GM19328 (cell line): ENCODE results near the gene ALKBH6.
A peak's percentile ranks its signal among the peaks of the same experiment; 100 is the strongest.

Experiments
- ATAC-seq: cut with Tn5 transposase; IDR thresholded peaks from one replicate; pipeline ENCODE4 v1.9.1; 2021; ENCODE audit warnings: mild to moderate bottlenecking, moderate library complexity; ENCODE audit not compliant: unreplicated experiment

Gene ALKBH6

DNA sequence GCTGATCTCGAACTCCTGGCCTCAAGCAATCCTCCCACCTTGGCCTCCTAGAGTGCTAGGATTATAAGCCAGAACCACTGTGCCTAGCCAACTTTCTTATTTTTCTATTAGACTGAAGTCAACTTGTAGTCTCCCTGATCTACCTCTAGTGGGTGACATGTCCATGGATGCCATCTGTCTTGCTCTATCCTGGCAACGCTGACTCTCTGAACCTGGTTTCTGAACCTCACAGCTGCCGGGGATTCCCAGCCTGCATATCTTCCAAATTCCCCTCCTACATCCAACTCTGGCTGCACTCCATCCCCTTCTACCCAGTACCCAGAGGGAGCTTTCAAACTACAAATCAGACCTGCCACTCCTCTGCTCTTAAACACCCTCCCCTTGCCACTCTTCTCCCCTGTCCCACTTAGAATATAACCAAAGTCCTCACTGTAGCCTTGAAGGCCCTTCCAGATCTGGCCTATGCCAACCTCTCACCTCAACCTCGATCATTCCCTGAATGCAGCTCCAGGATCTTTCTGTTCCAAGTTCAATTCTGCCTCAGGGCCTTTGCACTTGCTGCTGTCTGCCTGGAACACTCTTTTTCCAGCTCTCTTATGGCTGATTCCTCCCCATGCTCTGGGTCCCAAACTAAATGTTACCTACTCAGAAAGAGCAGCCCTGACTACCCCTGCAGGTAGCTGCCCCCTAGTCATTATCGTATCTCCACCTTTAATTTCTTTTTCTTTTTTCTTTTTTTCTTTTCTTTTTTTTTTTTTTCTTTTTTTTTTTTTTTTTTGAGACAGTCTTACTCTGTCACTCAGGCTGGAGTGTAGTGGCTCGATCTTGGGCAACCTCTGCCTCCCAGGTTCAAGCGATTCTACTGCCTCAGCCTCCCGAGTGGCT lies 16.5 kb upstream of the ALKBH6 start:
- no peak for ATAC-seq

DNA sequence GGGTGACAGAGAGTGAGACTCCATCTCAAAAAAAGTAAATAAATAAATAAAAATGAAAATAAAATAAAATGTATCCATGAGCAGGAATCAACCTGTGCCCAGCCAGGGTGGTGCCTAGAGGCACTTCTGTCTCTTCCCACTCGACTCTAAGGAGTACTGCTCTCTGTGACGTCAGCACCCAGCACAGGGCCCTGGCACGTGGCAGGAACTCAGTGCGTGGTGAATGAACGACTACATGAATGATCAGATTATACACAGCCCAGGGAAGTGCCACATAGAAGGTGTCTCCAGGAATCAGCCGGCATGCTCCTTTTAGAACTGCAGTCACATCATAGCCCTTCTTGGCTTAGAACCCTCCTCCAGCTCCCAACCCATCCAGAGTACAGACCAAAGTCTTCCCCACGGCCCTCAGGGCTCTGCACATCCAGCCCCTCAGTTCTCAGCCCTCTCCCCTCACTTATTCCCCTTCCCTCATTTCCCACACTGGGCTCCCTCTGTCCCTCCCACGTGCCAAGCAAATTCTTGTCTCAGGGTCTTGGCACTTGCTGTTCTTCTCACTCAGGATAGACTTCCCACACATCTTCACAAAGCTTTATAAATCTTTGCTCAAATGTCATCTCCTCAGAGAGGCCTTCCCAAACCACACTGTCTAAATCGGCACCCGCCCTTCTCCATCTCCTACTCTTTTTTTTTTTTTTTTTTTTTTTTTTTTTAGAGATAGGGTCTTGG lies 14.5 kb upstream of the ALKBH6 start:
- no peak for ATAC-seq

DNA sequence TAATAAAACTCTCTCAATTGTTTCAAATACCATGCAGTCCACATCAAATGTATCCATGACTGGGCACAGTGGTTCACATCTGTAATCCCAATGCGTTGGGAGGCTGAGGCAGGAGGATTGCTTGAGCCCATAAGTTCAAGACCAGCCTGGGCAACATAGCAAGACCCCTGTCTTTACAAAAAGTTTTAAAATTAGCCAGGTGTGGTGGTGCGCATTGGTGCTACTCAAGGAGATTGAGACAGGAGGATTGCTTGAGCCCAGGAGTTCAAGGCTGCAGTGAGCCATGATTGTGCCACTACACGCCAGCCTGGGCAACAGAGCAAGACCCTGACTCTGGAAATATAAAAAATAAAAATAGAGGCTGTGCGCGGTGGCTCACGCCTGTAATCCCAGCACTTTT lies 13.7 kb upstream of the ALKBH6 start:
- no peak for ATAC-seq

DNA sequence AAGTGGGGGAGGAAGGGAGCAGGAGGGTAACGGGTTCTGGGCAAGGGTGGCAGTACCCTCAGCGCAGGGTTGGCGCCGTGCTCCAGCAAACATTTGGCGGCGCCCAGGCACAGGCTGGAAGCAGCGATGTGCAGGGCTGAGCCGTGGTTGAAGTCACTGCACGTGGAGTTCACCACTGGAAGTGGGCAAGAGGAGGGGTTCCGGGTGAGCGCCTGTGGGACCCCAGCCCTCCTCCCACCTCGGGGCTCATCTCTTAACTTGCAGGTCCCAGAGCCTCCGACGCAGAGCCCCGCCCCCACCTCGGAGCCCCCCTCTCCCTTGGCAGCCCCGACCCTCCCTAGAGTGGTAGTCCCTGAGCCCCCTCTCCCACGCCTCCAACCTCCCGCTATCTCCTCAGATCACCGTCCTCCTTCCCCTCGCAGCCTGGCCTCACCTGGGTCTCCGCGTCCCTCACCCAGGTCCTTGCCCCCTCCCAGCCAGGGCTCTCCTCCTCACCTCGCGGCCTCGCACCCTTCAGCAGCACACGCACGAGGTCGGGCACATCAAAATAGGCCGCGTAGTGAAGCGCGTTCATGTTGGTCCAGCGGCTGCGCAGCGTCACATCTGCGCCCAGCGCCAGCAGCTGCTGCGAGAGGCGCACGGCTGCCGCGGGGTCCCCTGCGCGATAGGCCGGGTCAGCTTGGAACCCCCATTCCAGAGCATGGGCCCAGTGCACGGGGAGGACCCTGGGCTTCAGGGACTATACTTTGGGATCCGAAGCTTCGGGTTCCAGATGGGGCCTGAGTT lies 12.3 kb upstream of the ALKBH6 start:
- no peak for ATAC-seq

DNA sequence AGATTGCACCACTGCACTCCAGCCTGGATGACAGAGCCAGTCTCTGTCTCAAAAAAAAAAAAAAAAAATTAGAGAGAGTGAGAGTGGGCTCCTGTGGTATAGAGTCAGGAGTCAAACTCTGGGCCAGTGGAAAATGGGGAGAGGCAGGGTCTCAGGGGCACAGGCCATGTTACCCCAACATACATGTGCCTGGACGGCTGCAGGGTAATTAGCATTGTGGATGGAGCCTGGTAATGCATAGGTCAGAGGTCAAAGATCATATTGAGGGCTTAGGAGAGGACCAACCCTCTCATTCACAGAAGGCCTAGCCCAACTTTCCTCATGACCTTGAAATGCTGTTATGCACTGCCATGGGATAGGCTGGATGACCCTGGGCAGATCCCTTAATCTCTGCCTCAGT lies 11.5 kb upstream of the ALKBH6 start:
- no peak for ATAC-seq

DNA sequence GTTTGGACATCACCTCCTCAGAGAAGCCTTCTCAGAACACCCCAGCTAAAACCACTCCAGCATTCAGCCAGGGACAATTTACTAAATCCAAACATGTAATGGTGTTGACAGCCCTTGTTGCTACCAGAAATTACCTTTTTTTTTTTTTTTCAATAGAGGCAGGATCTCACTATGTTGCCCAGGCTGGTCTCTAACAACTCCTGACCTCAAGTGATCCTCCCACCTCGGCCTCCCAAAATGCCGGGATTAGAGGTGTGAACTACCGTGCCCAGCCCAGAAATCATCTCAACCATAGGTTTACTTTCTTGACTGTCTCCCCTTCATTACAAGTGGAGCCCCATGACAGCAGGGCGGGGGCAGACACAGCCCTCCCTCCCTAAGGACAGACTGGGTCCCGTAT lies 9.4 kb upstream of the ALKBH6 start:
- ATAC-seq = no peak

DNA sequence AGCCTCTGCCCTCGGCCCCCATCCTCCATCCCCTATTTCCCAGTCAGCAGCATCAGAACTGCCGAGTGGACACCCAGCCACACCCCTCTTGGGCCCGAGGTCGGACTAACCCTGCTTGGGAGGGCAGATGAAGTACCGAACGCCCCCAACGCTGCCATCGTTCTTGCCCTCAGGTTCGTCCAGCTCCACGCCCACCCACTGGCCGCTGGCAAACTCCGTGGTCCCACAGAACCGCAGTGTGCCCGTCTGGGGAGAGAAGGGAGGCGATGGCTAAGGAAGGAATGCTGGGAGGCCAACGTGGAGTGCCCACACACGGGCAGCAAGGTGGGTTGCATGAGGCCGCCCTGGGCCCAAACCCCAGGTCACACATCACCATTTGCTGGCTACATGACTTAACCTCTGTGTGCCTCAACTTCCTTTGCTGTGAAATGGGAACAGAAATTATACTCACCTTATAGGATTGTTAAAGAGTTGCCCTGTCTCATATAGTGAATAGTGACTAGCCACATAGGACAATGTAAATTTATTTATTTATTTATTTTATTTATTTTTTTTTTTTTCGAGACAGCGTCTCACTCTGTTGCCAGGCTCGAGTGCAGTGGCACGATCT lies 5.2 kb upstream of the ALKBH6 start:
- ATAC-seq = no peak

DNA sequence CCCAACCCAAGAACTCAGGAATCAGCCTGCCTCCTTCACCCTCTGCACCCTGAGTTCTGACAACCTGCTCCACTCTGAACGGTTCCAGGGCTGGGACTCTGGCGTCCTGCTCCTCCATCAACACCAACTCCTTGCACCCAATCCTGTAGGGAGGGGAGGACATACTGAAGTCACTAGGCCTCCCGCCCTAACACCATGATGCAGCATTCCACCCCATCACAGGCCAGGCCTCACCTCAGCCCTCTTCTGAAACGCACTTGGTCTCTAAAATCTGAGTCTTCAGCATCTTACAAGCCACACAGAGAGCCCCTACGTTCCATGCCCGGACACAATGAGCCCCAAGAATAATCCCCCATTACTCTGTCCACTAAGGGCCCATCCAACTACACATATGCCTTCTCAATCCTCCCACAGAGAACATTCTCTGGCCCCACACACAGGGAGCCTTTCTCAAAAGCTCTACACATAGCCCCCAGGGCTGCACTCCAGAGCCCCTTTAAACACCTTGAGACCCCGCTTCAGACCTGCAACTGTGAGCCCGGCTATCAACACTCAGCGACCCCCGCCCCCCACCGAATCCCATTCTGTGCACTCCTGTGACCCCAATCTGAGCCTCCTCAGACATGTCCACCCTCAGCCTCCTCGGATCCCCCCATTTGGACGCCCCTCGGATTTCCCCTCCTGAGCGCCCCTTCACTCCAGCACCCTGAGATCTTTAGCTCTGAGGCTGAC lies 567 bp downstream of the ALKBH6 start:
- no peak for ATAC-seq

DNA sequence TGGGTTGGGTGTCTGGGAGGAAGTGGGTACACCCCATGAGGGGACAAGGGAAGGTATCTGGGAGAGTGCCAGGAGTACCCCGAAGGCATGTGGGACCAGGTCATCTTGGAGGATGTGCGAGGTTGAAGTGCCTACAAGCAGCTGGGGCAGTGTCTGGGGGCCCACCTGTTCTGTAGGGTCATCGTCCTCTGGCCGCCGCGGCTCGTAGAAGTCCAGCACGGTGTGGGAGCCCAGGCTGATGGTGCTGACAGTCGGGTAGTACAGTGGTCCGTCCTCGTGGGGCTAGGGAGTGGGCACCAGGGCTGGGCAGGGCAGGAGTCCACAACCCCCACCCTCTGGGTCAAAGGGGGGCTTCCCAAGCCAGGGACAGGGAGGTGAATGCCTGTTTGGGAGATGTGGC lies 3.6 kb downstream of the ALKBH6 start:
- ATAC-seq = no peak

DNA sequence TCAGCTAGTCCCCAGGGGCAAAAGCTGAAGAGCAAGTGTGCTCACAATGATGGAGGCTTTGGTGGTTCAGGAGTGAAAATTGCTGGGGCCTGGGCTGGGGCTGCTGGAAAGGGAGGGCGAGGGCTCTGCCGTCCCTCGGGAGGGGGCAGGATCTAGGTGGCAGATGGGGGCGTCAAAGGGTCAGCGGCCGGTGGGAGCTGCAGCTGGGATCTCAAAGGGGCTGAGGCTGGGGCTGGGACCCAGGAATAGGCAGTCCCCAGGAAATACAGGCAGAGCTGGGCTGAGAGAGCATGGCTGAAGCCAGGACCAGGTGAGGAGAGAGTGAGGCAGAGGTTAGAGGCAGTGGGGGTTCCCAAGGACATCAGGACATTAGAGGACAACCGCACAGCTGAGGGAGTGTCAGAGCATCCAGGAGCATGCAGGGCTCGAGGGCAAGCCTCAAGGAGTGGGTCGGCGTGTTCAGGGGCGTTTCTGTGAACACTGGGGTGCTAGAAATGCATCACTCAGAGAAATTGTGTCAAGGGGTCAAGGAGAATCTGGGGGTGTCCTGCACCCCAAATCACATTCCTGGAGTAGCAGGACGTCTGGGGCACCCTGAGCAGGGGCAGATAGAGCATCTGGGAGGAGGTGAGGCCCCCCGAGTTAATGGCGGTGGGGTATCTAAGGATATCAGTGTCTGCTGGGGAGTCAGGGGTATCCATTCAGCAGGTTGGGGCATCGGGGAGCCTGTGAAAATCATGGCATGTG lies 4.2 kb downstream of the ALKBH6 start:
- ATAC-seq = no peak

DNA sequence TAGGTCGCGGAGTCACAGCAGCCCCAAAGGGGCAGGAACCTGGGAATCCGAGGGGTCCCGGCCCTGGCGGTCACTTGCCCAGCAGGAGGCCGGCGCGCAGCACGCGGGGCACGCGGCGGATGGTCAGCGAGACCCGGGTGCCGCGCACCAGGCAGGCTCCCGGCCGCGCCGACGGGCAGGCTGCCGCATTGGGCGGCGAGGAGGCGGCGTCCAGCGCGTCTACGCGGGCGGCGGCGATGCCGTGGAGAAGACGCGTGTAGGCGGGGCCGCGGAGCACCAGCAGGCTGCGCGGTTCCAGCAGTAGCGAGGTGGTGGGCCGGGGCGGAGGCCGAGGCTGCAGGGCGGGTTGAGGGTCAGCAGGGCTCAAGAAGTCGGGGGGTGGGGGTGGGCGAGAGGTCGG lies 4.8 kb downstream of the ALKBH6 start:
- no peak for ATAC-seq

DNA sequence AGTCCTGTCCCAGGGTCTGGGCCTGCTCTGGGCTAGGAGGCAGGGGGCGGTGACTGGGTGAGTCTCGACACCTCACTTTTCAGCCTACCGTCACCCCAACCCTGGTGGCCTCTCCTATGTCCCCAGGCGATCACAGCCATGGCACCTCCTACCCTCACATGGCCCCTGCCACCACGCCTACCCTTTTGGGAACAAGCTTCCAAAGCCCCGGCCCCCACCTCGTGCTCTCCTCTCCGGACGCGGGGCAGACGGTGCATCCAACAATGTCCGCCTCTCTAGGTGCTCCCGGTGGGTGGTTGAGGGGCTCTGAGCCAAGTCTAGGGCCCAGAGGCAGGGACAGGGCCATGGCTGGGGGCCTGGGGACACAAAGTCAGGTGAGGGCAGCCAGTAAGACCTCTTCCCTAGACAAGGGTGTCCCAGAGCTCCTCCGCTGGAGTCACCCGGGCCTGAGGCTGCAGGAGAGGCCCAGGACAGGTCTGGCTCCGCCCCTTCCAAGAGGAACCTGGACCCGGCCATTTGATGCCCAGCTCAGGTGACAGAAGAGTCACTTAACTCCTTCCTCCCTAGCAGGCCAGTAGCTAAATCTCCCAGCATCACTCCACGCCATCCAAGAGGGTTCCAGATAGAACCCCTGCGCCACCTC lies 5.6 kb downstream of the ALKBH6 start, which contains the start of gene SYNE4:
Gene SYNE4, minus strand, starts transcription at position 478 of the 643 bp plus-strand sequence. Its CDS starts 132 bp downstream, at position 346.
- no peak for ATAC-seq

DNA sequence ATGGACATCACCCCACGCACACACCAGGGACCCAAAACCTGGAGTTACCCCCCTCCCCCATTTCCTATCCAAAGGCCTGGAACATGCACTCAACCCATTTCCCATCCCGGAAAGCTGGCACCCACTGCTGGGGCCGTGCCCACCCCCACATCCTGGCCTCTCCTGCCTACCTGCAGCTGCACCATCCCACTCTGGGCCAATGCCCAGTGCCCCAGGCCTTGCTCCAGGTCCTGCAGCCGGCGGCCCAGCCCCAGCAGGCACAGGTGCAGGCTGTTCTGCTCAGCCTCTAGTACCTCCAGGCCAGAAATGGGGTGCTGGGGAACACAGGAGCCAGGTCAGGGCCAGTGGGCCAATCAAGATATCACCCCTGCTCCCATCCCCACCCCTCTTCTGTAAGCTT lies 7.1 kb downstream of the ALKBH6 start:
- no peak for ATAC-seq

DNA sequence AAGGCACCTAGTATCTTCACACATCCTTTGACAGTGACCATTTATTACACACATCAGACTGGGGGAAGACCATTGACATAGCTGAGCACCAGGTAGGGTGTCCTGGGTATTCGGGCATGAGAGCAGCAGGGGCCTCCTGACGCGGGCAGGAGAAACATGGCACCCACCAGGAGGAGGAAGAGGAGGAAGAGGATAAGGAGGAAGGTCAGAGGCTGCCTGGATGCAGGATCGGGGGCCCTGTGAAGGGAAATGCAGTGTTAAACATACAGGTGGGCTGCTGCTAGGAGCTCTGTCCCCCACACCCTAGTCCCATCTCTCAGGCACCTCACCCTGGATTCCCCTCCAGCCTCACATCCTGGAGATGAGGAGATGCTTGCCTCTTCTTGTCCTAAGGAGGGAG lies 10.7 kb downstream of the ALKBH6 start:
- no peak for ATAC-seq

DNA sequence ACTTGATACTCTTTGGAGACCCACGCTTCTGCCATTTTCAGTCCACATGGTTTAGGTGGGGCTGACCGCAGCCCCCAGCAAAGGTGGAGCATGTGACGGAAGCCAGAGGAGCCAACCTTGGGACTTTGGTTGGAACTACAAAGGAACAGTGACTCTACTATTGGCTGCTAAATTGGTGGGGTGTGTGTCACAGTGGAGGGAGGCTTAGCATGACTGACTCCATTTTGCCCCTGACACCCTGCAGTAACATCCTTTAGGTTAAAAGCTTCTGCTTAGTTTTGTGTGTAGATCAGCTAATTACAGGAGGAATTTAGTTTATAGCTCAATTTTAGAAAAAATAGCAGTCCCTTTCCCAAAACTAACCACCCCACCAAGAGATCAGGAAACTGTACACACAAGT lies 12.4 kb downstream of the ALKBH6 start:
- ATAC-seq = no peak

DNA sequence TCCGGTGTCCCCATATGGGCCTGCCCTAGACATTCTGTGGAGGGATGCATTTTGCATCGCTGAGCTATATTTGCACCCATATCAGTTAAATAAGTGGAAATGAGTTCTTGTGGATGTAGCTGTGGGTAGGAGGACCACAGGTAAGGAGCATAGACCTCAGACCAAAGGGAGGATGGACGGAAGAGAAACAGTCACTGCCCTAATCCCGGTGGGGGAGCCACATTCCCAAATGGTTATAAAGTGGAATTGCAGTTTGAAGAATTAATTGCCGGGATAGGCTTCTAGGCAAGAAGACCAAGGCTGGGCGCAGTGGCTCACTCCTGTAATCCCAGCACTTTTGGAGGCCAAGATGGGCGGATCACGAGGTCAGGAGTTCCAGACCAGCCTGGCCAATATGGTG lies 17.2 kb downstream of the ALKBH6 start:
- no peak for ATAC-seq

DNA sequence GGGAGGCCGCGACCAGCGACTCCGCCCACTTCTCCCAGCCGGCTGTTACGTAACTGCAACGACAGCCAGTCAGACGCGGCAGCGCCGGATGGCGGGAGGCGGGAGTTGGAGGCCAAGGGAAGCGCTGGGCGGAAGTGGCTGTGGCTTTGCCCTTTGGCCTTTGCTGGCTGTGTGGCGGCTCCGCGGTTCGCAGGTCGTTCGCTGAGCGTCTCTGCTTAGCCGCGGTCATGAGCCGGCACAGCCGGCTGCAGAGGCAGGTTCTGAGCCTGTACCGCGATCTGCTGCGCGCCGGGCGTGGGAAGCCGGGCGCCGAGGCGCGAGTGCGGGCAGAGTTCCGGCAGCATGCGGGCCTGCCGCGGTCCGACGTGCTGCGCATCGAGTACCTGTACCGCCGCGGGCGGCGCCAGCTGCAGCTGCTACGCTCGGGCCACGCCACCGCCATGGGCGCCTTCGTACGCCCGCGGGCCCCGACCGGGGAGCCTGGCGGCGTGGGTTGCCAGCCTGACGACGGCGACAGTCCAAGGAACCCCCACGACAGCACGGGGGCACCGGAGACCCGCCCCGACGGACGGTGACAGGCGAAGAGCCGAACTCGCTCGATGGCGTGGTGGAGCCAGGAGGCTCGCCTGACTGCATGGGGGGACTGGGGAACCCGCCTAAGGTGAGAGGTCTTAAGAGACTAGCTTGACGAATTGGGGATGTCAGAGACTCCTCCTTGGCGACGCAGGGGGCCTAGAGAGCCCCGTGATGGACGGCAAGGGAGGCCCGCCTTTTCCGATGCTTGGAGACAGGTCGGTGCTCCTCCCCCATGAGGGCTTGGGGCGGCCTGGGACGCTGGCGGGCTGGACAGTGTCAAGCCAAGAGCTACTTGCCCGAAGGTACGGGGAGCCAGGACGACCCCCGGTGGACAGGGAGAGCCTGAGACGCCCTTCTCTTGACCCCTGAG lies 18.7 kb downstream of the ALKBH6 start, which contains the start of gene SDHAF1:
Gene SDHAF1, plus strand, starts transcription at position 141 of the 946 bp plus-strand sequence. Its CDS starts 87 bp downstream, at position 228.
- peak; percentile 77 for ATAC-seq
